ENCODE measurements around the gene GTF2A2.

DNA sequence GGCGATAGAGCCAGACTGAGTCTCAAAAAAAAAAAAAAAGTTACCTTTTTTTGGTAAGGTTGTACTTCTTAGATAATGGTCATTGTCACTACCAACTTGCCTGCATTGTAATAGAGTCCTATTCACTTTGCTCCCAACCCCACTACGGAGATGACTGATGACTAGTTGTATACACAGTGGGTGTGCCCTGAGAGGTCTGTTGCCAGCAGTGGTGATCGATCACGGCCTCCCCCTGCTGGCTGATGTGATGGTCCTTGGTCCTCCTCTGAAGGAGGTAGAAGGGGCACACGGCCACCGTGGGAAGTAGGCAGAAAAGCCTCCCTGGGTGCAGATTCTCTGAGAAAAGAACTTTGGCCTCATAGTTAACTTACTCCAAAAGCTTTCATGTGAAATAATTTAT lies 35.0 kb downstream of the GTF2A2 start:
- TF ChIP-seq, protein P1, sequence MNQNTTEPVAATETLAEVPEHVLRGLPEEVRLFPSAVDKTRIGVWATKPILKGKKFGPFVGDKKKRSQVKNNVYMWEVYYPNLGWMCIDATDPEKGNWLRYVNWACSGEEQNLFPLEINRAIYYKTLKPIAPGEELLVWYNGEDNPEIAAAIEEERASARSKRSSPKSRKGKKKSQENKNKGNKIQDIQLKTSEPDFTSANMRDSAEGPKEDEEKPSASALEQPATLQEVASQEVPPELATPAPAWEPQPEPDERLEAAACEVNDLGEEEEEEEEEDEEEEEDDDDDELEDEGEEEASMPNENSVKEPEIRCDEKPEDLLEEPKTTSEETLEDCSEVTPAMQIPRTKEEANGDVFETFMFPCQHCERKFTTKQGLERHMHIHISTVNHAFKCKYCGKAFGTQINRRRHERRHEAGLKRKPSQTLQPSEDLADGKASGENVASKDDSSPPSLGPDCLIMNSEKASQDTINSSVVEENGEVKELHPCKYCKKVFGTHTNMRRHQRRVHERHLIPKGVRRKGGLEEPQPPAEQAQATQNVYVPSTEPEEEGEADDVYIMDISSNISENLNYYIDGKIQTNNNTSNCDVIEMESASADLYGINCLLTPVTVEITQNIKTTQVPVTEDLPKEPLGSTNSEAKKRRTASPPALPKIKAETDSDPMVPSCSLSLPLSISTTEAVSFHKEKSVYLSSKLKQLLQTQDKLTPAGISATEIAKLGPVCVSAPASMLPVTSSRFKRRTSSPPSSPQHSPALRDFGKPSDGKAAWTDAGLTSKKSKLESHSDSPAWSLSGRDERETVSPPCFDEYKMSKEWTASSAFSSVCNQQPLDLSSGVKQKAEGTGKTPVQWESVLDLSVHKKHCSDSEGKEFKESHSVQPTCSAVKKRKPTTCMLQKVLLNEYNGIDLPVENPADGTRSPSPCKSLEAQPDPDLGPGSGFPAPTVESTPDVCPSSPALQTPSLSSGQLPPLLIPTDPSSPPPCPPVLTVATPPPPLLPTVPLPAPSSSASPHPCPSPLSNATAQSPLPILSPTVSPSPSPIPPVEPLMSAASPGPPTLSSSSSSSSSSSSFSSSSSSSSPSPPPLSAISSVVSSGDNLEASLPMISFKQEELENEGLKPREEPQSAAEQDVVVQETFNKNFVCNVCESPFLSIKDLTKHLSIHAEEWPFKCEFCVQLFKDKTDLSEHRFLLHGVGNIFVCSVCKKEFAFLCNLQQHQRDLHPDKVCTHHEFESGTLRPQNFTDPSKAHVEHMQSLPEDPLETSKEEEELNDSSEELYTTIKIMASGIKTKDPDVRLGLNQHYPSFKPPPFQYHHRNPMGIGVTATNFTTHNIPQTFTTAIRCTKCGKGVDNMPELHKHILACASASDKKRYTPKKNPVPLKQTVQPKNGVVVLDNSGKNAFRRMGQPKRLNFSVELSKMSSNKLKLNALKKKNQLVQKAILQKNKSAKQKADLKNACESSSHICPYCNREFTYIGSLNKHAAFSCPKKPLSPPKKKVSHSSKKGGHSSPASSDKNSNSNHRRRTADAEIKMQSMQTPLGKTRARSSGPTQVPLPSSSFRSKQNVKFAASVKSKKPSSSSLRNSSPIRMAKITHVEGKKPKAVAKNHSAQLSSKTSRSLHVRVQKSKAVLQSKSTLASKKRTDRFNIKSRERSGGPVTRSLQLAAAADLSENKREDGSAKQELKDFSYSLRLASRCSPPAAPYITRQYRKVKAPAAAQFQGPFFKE (tag by site-specific recombination; IDR thresholded peaks at IDR 0.05; ENCODE audit: borderline replicate concordance) = no peak
- TF ChIP-seq, protein P2, sequence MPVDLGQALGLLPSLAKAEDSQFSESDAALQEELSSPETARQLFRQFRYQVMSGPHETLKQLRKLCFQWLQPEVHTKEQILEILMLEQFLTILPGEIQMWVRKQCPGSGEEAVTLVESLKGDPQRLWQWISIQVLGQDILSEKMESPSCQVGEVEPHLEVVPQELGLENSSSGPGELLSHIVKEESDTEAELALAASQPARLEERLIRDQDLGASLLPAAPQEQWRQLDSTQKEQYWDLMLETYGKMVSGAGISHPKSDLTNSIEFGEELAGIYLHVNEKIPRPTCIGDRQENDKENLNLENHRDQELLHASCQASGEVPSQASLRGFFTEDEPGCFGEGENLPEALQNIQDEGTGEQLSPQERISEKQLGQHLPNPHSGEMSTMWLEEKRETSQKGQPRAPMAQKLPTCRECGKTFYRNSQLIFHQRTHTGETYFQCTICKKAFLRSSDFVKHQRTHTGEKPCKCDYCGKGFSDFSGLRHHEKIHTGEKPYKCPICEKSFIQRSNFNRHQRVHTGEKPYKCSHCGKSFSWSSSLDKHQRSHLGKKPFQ (tag by site-specific recombination; IDR thresholded peaks at IDR 0.05) = no peak
- TF ChIP-seq CTCF (tag by site-specific recombination; IDR thresholded peaks at IDR 0.05) = peak; percentile 46; the same call in 1 of the 2 replicates
